Nucleus accumbens (tissue), 56 donors: Measurements from ENCODE around the gene KRTAP4-16.
"Not testable (repeated sequence)": the region's sequence is repeated elsewhere in the genome, so short reads cannot be mapped to it uniquely, and the experiment has no call there.

Experiments used
- DNase-seq, 56 donors: peaks; one replicate each; lab custom pipeline; 2025; lab: John Stamatoyannopoulos, UW

KRTAP4-16 gene

DNA sequence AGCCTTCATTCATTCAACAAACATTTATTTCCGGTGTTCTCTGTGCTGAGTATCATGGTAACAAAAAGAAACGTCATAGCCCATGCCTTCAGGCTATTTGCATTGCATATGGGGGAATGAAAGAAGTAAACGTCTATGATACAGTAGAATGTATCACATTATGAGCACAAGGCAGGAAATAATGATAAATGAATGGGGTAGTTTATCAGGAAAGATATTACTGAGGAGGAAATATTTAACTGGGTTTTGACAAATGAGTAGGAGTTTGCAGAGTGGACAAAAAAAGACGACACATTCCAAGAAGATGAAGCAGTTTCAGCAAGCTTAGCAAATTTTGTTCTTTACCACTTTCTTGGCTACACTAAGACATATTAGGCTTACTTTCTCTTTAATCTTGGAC is 19.4 kb downstream of the KRTAP4-16 start:
- DNase-seq: no peak

DNA sequence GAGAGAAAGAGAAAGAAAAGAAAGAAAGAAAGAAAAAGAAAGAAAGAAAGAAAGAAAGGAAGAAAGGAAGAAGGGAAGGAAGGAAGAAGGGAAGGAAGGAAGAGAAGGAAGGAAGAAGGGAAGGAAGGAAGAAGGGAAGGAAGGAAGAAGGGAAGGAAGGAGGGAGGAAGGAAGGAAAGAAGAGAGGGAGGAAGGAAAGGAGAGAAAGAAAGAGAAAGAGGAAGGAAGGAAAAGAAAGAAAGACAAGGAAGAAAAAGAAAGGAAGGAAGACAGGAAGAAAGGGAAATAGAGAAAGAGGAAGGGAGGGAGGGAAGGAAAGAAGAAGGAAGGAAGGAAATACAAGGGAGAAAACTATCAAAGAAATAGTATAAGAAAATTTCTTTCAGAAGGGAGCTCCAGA is 25.2 kb downstream of the KRTAP4-16 start:
- no peak for DNase-seq

DNA sequence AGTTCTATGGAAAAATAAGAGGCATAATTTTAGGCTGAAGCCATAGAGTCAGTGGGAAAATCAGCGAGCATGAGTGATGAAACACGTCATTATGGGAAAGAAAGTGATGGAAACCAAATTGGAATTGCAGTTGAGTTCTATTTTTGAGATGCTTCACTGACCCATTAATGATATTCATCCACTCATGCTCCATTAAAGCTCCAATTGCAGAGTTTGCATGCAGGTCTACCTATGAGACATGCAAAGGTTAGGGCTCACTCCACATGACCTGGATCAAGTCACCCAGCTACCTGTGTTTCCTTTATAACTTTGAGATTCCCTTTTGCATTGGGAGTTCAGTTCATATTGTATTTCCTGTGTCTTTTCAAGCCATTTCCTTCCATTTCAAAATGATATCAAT is 28.3 kb downstream of the KRTAP4-16 start:
- no peak for DNase-seq

DNA sequence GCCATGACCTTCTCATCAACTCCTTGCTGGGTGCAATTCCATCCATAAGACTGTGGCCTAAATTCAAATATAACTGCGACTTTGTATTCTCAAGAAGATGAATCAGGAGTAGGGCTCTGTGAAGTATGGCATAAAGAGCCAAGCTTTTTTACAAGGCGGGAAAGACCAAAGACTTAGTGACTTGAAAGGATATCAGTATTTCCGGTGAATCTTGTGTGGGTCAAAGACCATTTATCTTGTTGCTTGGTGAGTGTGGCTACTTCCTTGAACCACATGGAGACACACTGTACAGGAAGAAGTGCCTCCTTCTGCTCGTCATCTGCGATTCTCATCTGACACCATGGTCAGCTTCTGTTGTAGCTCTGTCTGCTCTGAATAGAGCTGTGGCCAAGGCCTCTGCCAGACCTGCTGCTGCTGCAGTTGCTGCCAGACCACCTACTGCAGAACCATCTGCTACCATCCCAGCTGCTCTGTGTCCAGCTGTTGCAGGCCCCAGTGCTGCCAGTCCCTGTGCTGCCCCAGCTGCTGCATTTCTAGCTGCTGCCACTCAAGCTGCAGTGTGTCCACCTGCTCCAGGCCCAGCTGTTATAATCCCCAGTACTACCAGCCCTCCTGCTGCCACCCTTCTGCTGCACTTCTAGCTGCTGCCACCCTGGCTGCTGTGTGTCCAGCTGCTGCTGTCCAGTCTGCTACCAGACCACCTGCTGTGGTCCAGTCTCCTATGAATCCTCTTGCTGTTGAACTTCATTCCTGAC is 30.2 kb downstream of the KRTAP4-16 start:
- no peak for DNase-seq

DNA sequence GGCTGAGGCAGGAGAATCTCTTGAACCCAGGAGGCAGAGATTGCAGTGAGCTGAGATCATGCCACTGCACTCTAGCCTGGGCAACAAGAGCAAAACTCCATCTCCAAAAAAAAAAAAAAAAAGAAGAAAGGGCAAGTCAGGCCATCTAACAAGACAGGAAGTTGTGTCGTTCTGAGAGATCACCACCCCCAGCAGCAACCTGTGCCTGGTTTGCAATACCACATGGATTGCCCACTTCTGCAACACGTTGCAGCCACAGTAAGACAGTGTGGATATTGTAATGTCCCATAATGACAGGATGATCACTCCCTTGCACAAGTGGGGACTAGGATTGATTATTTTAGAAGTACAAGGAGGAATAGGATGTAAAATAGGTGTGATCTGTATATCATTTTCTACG is 33.0 kb downstream of the KRTAP4-16 start:
- no peak for DNase-seq

DNA sequence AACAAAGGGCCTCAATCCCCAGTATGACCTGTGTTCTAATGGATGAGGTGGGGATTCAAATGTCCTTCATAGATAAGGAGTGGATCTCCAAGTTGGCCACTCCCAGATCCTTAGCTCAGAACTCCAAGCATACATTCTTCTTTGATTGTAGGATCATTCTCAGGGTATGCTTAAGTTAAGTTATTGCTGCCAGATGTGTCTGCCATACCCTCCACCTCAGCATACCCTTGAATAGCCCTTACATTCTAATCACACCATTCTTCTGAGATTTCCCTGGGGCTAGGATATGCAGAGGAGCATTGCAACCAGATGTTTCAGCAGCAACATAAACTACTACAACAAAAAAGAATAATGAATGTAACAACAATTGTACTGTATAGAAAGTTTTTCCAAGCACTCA is 34.7 kb downstream of the KRTAP4-16 start:
- DNase-seq: no peak

DNA sequence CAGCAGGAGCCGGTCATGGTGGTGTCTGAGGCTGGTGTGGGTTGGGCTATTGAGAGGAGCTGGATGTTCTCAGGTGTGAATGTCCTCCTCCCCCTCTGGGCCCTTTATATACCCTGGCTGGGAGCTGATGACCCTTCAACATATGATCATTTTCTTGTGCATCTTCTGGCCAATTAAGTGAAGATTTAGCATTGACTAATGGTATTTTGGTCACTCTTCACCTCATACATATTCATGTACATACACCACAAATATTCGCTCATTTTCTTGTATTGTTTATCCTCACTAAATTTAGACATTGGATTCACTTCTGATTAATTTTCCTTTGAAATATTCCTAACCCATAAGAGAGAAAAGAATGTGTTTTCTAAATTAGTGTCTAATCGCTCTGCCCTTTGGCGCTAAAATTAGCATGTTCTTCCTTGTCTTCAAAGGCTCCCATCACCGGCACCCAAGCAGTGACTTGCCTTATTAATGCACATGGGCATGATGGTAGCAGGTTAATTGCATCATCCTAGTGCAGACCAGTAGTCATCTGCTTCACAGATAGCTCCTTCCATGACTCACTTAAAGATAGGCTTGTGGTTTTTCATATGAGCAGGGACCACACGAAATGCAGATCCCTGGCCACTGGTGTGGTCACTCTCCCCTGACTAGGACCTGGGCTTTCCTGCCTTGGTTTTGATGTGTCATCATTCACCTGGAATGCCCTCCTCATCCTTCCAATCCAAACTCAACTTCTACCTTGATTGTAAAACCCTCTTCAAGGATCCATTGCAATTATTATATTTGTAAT is 36.0 kb downstream of the KRTAP4-16 start, which contains the start of gene KRTAP2-4:
TSS of gene KRTAP2-4 (minus strand) at position 51 of the 796 bp plus-strand sequence. CDS start at position 17, 34 bp downstream.
- DNase-seq: no peak

DNA sequence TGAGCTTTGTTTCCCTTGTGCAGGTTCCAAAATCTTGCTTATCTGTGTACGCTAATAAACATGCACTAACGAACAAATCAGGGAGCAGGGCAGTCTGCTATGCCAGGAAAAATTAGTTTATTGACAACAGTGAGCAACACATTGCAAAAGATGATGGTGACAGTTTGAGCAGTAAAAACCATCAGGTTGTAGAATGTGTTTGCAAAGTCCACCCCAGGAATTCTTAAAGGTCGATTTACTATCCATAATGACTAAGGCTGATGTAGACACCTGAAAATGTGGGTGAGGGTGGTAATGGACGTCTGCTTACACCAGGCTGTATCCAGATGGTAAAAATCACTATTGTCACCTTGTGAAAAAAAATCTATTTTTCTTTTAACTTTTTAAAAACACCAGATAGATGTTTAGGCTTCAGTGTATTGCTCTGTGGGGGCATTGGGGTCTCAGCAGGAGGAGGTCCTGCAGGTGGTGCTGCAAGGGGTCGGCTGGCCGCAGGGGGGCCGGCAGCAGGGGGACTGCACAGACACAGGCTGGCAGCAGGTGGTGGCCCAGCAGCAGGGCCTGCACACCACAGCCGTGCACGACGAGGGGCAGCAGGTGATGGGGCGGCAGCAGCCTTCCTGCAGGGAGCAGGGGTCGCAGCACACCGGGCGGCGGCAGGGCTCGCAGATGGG is 36.9 kb downstream of the KRTAP4-16 start:
- DNase-seq: not testable (repeated sequence)

DNA sequence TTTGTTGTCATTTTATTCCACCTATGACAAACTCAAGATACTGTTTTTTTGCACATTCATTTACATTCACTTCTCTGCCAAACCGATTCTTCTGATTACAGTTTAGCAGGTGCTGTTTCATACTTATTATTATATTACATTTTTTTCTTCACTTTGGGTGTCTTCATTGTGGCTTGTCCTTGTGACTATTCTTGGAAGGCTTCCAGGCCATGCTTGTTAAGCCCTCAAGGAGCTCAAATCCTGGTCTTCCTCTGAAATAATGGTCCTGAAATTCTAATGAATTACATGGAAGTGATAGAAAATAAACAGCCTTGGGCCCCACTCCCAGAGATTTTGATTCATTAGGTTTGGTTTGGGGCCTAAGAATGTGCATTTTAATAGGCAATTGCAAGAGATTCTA is 37.7 kb downstream of the KRTAP4-16 start:
- DNase-seq: no peak

DNA sequence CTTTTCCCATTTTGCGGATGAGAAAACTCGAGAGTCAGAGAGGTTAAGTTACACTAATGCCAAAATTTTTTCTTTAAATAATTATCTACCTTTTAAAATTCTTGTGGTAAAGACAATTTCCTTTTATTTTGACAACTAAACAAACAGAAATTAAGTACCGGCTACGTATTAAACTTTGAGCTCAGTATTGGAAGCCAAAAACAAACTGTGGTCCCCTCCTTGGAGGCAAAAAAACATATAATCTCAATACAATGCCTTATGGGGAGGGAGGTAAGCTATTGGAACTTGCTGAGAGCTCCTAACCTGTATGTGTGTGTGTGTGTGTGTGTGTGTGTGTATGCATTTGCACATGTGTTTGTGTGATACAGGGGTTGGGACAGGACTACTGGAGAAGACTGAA is 38.6 kb downstream of the KRTAP4-16 start:
- DNase-seq: no peak

DNA sequence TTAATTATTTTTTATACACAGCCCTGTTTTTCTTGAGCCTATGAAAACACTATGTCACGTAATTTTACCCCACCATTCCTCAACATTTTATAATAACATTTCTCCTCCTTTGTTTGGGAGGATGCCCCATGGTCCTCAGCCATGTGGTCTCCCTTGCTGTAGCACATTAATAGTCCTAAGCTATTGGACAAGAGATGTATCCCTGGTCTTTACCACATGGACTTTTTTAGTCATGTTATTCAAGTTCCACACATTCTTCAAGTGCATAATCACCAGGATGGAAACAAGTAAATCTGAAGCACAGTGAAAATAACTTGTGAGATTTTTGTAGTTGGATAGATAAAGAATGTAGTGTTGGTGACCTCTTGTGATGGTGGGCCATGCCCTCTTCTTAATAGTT is 40.0 kb downstream of the KRTAP4-16 start:
- DNase-seq: no peak

DNA sequence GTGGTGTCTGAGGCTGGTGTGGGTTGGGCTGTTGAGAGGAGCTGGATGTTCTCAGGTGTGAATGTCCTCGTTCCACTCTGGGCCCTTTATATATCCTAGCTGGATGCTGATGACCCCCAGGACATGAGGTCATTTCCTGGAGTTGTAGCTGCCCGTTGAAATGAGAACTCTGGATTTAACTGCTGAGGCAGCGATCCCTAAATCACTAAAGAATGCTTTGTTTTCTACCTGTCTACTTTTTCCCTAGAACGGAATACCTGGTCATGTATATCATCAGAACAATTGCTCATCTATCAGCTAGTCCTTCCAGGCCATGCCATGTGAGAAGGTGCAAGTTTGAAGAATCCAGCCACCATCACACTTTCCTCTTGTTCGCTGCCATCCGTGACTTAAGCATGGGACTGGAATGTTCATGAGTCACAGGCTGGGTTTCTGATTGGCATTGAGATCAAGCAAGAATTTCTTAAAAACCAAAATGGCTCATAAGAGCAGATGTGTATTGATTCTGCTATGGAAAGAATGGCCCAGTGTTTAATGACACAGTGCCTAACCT is 41.9 kb downstream of the KRTAP4-16 start, which contains the start of gene KRTAP2-3:
TSS of gene KRTAP2-3 (minus strand) at position 63 of the 553 bp plus-strand sequence. CDS start 64 bp downstream, outside the sequence.
- no peak for DNase-seq

DNA sequence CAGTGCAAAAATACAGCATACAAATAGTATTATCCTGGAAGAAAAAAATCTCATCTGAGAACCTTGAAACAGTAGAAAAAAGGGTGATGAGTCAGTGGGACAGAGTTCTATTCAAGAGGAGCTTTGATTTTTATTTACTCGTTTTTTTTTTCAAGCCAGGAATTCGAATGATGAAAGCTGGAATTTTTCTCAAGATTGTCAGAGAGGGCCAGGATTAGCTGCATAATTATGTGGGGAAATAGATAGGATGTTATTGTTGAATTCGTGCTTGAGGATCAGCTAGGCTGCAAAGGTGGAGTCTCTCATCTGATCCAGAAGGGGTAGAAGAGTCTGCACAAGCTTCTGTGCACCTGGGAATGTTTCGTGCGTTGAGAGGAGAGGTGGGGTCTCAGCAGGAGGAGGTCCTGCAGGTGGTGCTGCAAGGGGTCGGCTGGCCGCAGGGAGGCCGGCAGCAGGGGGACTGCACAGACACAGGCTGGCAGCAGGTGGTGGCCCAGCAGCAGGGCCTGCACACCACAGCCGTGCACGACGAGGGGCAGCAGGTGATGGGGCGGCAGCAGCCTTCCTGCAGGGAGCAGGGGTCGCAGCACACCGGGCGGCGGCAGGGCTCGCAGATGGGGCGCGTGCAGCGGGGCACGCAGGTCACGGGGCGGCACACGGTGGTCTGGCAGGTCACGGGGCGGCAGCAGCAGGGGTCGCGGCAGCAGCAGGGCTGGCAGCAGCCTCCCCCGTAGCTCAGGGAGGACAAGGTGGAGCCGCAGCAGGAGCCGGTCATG is 42.5 kb downstream of the KRTAP4-16 start:
- DNase-seq: not testable (repeated sequence)

DNA sequence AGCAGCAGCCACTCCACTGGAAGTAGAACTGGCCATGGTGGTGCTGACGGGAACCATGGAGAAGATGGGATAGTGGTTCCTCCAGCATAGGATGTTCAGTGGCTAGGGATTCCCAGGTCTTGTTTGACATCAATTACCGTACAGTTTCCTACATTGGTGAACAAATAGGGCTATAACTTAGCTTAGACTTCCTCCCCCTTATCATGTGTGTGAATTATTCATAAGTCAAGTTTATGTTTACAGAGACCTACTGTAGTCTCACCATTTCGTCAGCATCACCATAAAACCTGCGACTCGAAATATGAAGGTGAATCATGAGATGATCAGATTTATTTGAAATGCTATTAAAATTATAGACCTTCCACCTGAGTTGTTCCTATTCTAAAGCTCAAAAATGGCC is 43.3 kb downstream of the KRTAP4-16 start:
- no peak for DNase-seq

DNA sequence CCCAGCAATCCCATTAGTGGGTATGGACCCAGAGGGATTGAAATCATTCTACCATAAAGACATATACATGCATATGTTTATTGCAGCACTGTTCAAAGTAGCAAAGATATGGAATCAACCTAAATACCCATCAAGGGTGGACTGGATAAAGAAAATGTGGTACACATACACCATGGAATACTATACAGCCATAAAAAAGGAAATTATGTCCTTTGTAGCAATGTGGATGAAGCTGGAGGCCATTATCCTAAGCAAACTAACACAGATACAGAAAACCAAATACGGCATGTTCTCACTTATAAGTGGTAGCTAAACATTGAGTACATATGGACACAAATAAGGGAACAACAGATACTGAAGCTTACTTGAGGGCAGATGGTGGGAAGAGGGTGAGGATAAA is 44.5 kb downstream of the KRTAP4-16 start:
- DNase-seq: no peak

DNA sequence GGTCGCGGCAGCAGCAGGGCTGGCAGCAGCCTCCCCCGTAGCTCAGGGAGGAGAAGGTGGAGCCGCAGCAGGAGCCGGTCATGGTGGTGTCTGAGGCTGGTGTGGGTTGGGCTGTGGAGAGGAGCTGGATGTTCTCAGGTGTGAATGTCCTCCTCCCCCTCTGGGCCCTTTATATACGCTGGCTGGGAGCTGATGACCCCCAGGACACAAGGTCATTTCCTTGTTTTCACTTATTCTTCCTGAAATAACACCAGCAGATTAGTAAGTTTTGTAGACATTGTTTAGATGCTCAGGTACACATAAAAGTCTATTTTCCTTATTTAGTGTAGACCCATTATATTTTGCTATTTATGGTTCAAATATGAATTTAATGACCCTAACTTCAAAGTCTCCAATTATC is 46.9 kb downstream of the KRTAP4-16 start, which contains the start of gene KRTAP2-2:
TSS of gene KRTAP2-2 (minus strand) at position 101 of the 400 bp plus-strand sequence. CDS start at position 82, 19 bp downstream.
- DNase-seq: not testable (repeated sequence)

DNA sequence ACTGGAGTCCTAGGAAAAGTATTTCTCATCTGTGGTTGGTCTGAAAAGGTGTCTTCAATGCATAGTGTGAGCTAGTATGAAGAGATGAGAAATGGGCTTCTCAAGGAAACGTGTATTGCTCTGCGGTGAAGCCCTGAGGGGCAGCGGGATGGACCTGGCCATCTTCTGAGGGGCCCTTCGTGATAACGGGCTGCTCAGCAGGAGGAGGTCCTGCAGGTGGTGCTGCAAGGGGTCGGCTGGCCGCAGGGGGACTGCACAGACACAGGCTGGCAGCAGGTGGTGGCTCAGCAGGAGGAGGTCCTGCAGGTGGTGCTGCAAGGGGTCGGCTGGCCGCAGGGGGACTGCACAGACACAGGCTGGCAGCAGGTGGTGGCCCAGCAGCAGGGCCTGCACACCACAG is 47.5 kb downstream of the KRTAP4-16 start:
- not testable (repeated sequence) for DNase-seq

DNA sequence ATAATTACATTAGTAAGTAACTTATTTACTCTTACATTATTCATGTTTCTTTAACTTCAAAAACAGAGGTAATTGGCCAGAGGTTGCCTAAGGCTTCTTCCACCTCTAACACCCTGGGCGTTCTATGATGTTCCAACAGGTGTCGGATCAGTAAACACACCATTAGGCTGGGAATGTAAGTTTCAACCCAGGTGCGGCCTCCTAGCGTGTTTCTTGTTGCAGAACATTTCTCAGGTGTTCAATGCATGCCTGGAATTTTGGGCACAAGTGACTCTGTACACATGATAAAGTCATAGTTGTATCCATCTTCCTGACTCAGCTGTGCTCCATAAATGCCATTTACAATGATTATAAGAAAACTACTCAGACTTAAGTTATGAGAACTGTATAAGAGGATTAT is 48.0 kb downstream of the KRTAP4-16 start:
- no peak for DNase-seq

DNA sequence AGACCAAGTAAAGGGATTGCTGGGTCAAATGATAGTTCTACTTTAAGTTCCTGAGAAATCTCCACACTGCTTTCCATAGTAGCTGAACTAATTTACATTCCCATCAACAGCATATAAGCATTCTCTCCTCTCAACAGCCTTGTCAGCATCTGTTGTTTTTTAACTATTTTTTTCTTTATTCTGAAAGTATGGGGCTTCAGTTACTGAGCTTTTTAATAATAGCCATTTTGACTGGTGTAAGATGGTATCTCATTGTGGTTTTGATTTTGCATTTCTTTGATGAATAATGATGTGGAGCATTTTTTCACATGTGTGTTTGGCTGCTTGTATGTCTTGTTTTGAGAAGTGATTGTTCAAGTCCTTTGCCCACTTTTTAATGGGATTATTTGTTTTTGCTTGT is 49.4 kb downstream of the KRTAP4-16 start:
- no peak for DNase-seq
